Endodermal cell (in vitro differentiated cells): ENCODE results near the gene WIPF1. TPM values are rescaled to one million over a fixed set of nuclear protein-coding genes. Genes with fewer than 3 reads are reported as not detected.

Experiments
- DNase-seq: peaks from one replicate; pipeline ENCODE4 v3.0.0-alpha.2; 2017
- H3K27ac ChIP-seq: 2 replicates; pipeline ENCODE4 v1.5.1; 2013; ENCODE audit warnings: mild to moderate bottlenecking, low read depth, low read length, moderate library complexity
- H3K27me3 ChIP-seq: 2 replicates; pipeline ENCODE4 v1.6.1; 2013; ENCODE audit warnings: mild to moderate bottlenecking, low read length, moderate library complexity; ENCODE audit not compliant: insufficient read depth, control insufficient read depth, poor library complexity, severe bottlenecking
- H3K36me3 ChIP-seq: 2 replicates; pipeline ENCODE4 v1.7.0; 2013; ENCODE audit warnings: mild to moderate bottlenecking, low read length, moderate library complexity; ENCODE audit not compliant: control insufficient read depth, insufficient read depth
- H3K4me1 ChIP-seq: one replicate; pipeline ENCODE4 v1.7.0; 2013; ENCODE audit warnings: low read length; ENCODE audit not compliant: control insufficient read depth, insufficient read depth
- H3K4me3 ChIP-seq: 2 replicates; pipeline ENCODE4 v1.5.1; 2013; ENCODE audit warnings: mild to moderate bottlenecking, low read length, moderate library complexity
- H3K9ac ChIP-seq: 2 replicates; pipeline ENCODE4 v1.6.1; 2013; ENCODE audit warnings: mild to moderate bottlenecking, low read length, moderate library complexity; ENCODE audit not compliant: poor library complexity, severe bottlenecking; ENCODE audit errors: extremely low read depth
- H3K9me3 ChIP-seq: 2 replicates; pipeline ENCODE4 v1.6.1; 2013; ENCODE audit warnings: mild to moderate bottlenecking, low read length, moderate library complexity; ENCODE audit not compliant: control insufficient read depth
- H3K27ac Mint-ChIP-seq: 2 replicates; pipeline ENCODE4 v1.8.0; 2020; ENCODE audit warnings: mixed read lengths
- H3K27me3 Mint-ChIP-seq: 2 replicates; pipeline ENCODE4 v1.8.0; 2021; ENCODE audit warnings: mild to moderate bottlenecking, mixed read lengths; ENCODE audit not compliant: insufficient read depth
- H3K36me3 Mint-ChIP-seq: 2 replicates; pipeline ENCODE4 v1.8.0; 2020; ENCODE audit warnings: low read depth, mixed read lengths
- H3K4me1 Mint-ChIP-seq: 2 replicates; pipeline ENCODE4 v1.8.0; 2020; ENCODE audit warnings: mixed read lengths
- H3K4me3 Mint-ChIP-seq: 2 replicates; pipeline ENCODE4 v1.8.0; 2020; ENCODE audit warnings: mild to moderate bottlenecking, moderate library complexity, mixed read lengths
- H3K9me3 Mint-ChIP-seq: 2 replicates; pipeline ENCODE4 v1.8.0; 2020; ENCODE audit warnings: mild to moderate bottlenecking, mixed read lengths
- WGBS, 2 experiments: methylation state at CpG; one replicate each; pipeline versions ENCODE4 v1.1.5 to v1.1.7; 2013; ENCODE audit warnings: missing lambda C conversion rate in 2 of 2, mixed read lengths in 1 of 2; ENCODE audit not compliant: insufficient coverage in 1 of 2, insufficient read length in 1 of 2; 5-methylcytosine and 5-hydroxymethylcytosine counted together
- total RNA-seq, 2 donors: library from RNA; stranded (reverse); fragmentation: NEBNext Ultra II Directional in 1 of 2; extraction: Animal tissue kit (Norgen Biotek cat#: 25700) in 1 of 2; gene quantifications; 2 replicates in 1 of 2; 3 replicates in 1 of 2; pipeline ENCODE4 v1.2.1, GENCODE V29; 2021
- TF ChIP-seq, protein P1 (sequence below): fragments of 200-600 bp; sonication (generic); conservative IDR thresholded peaks from 2 replicates; pipeline ENCODE4 v1.5.0; 2021; ENCODE audit warnings: antibody characterized with exemption, mild to moderate bottlenecking

The WIPF1 gene
- total RNA-seq, 2 donors from 2014 or later: 21.5 to 28.5 TPM

DNA sequence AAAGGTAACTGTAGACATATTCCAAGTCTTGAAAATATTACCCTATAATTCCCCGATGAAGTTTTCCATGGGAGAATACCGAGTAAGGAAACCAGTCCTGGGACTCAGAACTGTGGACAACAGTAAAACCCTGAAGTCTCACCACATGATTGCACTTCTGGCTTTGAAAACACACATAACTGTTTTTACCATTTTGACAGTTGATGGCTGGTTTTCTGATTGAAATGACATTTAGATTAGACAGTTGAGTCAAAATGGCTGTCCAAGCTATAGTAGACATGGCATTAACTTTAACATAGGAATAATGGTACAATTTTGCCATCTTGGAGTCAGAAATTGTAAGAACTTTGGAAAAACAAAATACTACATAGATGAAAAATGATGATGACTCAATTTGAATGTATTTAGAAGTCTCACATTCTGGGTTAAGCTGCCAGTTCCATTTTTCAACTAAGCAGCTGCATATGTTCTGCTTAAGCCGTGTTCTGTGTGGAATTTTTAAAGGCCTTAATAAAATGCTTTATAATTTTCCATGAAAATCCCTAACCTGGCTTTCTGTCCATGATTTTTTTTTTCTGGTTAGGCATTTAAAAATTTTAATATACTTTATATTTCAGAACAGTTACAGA lies 38.3 kb upstream of the WIPF1 start:
- no peak overlapping the region for H3K27ac ChIP-seq
- no peaks in the 10 kb centered on the region for H3K36me3 Mint-ChIP-seq
- 88 to 100% methylated on average over 2 to 3 of the region's 3 CpGs for WGBS, 2 experiments
- H3K27me3 Mint-ChIP-seq: no peaks in the 10 kb centered on the region
- TF ChIP-seq, protein P1, sequence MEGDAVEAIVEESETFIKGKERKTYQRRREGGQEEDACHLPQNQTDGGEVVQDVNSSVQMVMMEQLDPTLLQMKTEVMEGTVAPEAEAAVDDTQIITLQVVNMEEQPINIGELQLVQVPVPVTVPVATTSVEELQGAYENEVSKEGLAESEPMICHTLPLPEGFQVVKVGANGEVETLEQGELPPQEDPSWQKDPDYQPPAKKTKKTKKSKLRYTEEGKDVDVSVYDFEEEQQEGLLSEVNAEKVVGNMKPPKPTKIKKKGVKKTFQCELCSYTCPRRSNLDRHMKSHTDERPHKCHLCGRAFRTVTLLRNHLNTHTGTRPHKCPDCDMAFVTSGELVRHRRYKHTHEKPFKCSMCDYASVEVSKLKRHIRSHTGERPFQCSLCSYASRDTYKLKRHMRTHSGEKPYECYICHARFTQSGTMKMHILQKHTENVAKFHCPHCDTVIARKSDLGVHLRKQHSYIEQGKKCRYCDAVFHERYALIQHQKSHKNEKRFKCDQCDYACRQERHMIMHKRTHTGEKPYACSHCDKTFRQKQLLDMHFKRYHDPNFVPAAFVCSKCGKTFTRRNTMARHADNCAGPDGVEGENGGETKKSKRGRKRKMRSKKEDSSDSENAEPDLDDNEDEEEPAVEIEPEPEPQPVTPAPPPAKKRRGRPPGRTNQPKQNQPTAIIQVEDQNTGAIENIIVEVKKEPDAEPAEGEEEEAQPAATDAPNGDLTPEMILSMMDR: no peak
- no peaks in the 10 kb centered on the region for H3K27me3 ChIP-seq
- DNase-seq: no peak
- no peaks in the 10 kb centered on the region for H3K9me3 Mint-ChIP-seq
- no peak overlapping the region for H3K27ac Mint-ChIP-seq
- no peaks in the 10 kb centered on the region for H3K36me3 ChIP-seq
- peaks cover 7% of the 10 kb centered on the region for H3K4me1 ChIP-seq
- no peak overlapping the region for H3K4me3 Mint-ChIP-seq
- H3K4me3 ChIP-seq: no peak overlapping the region
- no peak overlapping the region for H3K9ac ChIP-seq
- H3K9me3 ChIP-seq: no peaks in the 10 kb centered on the region
- peaks cover 14% of the 10 kb centered on the region for H3K4me1 Mint-ChIP-seq

DNA sequence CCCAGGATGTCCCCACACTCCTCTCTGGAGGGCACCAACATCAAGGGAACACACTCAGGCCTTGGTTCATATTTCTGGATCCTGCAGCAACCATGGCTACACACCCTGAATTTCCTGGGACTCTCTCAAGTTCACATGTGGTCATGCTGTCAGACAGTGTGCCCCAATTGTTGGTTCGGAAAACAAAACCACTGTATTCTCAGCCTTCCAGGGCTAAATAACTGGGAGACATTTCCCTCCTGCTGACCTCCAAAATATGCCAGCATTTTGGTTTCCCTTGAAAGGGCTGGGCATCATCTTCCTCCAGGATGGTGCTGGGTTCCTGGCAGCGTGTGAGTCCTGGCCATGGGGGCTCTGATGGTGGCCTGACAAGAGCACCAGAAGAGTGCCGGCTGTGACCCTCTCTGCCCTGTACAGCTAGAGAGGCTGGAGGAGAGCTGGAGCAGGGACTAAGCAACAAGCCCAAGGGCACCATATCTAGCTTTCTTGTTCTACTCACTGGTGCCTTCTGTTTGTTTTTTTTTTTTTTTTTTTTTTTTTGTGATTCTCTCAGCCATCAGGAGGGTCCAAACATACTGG lies 37.5 kb upstream of the WIPF1 start:
- Histone ChIP-seq H3K27ac (no peak overlapping the region), H3K4me3 (no peak overlapping the region), H3K27me3 (no peaks in the 10 kb centered on the region), H3K36me3 (no peaks in the 10 kb centered on the region), H3K4me1 (peaks cover 7% of the 10 kb centered on the region), H3K9me3 (no peaks in the 10 kb centered on the region), H3K9ac (no peak overlapping the region)
- H3K27me3 Mint-ChIP-seq: no peaks in the 10 kb centered on the region
- no peak overlapping the region for H3K27ac Mint-ChIP-seq
- no peak overlapping the region for H3K4me3 Mint-ChIP-seq
- H3K9me3 Mint-ChIP-seq: no peaks in the 10 kb centered on the region
- no peaks in the 10 kb centered on the region for H3K36me3 Mint-ChIP-seq
- H3K4me1 Mint-ChIP-seq: peaks cover 14% of the 10 kb centered on the region
- DNase-seq: no peak
- WGBS, 2 experiments: 95 to 100% methylated on average over 1 to 3 of the region's 3 CpGs
- TF ChIP-seq, protein P1: no peak

DNA sequence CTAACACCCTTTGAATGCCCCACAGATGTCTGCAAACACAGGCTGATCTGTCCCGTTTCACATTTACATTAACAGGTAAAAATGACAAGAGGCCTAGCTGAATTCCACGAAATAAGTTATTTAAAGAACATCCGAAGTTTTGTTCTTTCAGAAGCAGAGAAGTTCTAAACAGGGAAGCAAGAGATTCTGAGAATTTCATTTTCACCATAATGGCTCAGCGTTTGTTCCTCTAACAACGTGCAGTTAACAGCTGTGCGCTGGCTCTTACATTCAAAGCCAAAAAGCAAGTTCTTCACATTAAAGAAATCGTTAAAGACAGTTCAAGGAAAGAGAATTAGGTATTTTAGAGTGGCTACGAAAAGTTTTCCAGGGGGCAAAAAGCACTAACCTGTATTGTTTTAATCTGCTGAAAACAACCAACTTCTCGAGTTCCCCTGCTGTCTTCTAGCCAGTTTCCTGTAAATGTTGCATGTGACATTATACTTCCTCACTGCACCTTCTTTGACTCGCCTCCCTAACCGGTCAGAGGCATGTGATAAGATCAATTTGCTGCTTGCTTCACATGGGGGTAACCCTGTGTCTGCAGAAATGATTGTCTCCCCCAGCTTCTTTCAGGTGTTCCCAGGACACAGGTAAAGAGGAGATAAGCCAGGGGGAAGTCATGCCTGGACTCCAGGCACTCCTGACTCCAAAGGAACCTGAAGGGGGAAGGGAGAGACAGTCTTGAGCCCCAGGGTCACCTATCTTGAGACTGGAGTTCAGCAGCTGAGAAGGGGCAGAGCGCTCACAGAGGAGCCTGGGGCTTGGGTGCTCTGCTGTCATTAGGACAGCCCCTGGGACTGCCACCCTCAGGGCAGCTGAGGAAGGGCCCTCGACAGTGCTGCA lies 36.8 kb upstream of the WIPF1 start:
- Mint-ChIP-seq H3K27ac (no peak overlapping the region), H3K27me3 (no peaks in the 10 kb centered on the region), H3K36me3 (no peaks in the 10 kb centered on the region), H3K9me3 (no peaks in the 10 kb centered on the region), H3K4me1 (peaks cover 14% of the 10 kb centered on the region), H3K4me3 (no peak overlapping the region)
- no peaks in the 10 kb centered on the region for H3K36me3 ChIP-seq
- no peaks in the 10 kb centered on the region for H3K27me3 ChIP-seq
- WGBS, 2 experiments: 89 to 93% methylated on average over 10 to 13 of the region's 13 CpGs
- H3K27ac ChIP-seq: no peak overlapping the region
- no peaks in the 10 kb centered on the region for H3K9me3 ChIP-seq
- no peak for DNase-seq
- no peak overlapping the region for H3K9ac ChIP-seq
- H3K4me1 ChIP-seq: peaks cover 7% of the 10 kb centered on the region
- TF ChIP-seq, protein P1: no peak
- no peak overlapping the region for H3K4me3 ChIP-seq
